HG03196 (cell line): ENCODE data around the gene C14orf132.

Experiments used
- ATAC-seq: cut with Tn5 transposase; IDR thresholded peaks from one replicate; pipeline ENCODE4 v1.9.1; 2021; ENCODE audit not compliant: unreplicated experiment

The C14orf132 gene

DNA sequence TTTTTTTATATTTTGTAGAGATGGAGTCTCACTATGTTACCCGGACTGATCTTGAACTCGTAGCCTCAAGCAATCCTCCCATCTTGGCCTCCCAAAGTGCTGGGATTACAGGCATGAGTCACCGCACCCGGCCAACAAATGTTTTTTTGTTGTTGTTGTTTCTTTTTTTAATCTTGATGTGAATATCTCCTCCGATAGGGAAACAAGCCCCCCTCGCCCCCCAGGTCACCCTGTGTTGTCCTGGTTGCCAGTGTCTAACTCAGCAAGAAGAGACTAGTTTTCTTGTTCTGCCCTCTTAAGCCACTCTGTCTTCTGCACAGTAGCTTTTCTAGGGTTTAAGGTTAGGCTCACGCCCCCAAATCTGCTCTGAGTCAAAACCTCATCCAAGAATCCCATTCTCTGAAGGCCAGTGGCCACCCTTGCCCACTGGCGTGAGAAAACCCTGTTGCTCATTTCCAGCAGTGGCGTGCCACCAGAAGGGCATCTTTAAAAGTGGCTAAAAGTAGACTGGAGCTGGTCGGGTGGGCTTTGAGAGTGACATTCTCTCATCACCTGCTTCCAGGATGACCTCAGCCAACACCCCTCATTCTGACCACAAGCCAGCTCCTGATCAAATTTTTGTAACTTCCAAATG lies 42.7 kb downstream of the C14orf132 start:
- no peak for ATAC-seq

DNA sequence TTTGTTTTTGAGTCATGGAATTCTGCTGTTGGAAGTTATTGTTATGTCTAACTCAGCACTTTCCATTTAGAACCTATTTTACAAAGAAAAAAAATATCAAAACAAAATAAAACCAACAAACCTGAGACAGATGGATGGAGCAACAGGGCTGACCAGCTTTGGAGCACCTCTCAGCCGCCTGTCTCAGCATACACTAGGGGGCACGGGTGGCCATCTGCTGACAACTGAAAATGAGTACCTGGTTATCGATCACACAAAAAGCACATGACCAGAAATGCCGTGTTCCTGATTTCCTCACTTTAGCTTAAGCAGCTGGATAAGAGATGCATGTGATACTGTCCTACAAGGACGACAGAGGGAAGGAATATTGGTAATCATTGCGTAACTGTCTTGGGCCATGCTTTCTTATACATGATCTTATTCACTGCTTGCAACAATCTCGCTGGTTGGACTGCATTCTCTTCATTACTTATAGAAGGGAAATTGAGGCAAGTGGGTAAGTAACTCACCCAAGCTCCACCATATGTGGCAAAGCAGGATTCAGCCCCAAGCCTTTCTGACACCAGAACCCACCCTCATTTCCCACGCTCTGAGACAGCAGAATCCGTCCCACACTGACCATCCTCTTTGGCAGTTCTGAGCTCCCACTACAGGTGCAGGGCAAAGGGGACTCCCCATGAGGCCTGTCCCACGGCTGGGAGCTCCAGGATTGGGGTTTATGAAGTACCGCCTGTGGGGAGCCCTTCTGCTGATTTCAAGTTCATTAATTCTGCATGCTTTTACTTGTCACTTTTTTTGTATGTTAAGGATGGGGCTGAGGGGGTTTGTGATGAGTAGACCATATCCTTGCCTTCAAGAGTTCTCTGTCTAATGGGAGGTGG lies 43.5 kb downstream of the C14orf132 start:
- ATAC-seq: no peak

DNA sequence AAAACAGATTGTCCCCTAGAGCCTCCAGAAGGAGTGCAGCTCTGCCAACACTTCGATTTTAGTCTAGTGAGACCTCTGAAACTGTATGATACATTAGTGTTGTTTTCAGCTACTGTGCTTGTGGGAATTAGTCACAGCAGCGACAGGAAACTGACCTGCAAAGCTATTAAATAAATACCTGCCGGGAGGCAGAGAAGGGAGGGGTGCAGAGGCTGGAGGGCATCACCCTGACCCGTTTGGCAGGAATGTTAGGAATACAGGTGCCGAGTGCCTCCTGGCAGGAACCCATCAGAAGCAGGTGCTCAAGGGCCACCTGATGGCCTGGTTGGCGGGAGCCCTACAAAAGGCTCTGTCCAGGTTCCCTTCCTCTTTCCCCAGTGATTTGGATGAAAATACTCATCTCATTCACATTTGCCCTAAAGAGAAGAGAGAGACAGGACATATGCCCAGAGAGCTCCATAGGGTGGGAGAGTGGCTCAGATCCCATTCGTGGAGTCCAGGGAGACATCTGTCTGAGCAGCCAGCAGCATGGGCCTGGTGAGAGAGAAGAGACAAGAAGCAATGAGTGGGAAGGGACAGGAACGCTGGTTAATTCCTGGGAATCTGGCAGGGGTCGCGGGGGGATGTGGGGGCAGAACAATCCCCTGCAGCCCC lies 44.6 kb downstream of the C14orf132 start:
- ATAC-seq: no peak

DNA sequence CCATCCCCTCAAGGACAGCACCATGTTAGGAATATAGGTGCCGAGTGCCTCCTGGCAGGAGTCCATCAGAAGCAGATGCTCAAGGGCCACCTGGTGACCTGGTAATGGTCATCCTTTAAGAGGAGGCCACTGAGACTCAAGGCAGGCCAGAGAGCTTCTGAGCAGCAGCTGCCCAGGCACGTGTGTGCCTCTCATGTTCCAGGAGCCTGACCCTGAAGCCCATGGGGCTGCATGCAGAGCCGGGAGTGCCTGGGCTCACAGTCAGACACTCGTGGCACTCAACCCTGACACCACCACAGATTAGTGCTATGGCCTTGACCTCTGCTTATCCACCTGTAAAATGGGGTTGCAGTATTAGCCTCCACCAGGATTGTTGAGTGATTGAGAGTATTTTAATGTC lies 45.6 kb downstream of the C14orf132 start:
- no peak for ATAC-seq

DNA sequence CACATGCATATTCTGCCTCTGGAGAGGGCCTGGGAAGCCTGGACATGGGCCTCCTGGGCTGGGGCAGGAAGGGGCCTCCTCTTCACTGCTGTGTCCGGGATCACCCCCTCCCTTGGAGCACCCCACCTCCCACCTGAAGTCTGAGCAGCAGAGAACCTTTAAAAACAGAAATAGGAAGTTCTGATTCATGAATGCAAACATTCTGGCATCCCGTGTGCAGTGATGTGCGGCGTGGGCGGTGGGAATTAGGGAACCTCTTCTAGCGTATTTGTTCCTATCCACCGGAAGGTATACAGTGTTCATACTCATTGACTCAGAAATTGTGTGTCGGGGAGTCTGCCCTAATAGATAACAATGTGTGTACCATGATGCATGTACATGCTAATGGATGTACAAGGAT lies 46.2 kb downstream of the C14orf132 start:
- ATAC-seq: no peak

DNA sequence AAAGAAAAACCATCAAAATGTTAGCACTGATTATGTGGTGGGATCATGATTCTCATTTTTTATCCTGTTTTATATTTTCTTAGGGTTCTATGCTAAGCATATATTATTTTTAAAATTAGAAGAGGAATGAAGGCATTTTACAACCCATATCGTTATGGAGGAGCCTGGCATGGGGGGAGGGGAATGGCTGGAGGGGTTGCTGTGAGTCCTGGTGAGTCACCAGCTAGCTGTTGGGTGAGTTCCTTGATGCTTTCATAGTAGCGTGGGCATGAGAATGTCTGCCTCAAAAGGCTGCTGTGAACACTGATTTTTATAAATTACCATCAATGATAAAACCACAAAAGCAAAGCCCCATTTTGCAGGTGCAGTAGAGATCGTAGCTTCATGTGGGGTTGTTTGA lies 46.9 kb downstream of the C14orf132 start:
- ATAC-seq: no peak

DNA sequence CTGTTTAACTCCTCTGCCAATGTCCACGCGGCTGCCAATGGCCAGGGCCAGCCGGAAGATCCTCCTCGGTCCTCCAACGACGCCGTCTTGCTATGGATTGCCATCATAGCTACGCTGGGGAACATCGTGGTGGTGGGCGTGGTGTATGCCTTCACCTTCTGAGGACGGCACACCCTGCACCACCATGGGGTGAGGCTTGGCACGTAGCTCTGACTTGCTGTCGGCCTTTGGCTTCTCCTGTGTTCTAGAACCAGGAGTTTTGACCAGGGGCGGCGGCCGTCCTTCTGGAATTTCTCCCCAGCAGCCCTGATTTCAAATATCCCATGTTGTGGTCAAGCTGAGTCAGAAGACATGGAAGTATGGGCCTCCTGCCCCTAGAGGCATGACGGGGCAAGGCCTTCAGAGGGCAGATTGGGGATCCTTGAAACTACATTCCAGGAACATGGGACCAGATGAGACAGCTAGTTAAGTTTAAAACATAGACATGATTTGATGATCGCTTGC lies 47.5 kb downstream of the C14orf132 start:
- no peak for ATAC-seq

DNA sequence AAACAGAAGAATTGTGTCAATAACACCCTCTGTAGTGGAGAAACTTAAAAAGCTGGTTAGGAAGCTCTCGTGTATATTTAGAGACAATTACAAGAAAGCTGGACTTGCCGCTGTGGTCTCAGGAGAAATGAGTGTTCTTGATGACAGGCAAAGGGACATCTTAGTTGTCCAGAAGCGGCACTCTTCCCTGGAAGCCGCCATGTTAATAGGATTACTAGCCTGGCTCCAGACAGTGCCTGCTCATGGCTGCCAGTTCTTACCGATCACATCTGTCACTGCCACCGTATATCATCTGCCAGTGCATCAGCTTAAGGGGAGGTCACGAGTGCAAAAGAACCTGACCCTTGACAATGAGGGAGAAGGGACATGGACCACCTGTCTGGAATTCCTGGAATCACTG lies 48.9 kb downstream of the C14orf132 start:
- no peak for ATAC-seq

DNA sequence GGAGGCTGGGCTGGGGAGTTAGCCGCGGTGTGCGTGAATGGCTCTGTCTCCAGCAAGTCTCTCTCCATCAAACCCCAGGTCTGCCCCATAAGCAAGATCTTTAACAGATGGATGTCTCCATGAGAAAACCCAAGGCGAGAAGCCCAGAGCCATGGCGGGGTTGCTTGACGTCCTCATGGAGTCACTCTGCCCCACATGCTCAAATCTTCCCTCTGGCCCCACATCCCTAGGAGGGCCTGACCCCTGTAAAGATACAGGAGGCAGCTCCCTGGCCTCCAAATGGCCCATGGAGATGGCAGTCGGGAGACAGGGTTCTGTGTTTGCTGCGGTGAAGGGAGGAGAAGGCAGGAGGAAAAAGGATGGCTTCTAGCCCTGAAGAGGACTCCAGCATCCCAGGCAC lies 49.3 kb downstream of the C14orf132 start:
- no peak for ATAC-seq

DNA sequence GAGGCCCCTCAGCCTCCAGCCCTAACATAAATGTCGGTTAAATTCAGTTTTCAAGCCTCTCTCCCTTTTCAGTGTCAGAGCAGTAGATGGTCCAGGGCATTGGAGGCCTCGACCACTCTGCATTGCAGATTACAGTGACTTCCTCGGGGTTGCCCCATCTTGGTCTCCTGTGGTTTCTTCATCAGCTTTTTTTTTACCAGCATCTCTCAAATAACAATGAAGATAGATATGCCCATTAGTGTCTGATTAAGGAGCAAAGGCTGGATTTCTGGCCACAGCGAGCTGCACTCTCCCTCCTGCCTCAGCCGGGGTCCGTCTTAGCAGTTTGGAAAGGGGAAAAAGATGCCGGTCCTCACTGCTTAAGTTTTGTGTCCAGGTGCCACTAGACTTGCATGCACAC lies 49.7 kb downstream of the C14orf132 start:
- no peak for ATAC-seq

DNA sequence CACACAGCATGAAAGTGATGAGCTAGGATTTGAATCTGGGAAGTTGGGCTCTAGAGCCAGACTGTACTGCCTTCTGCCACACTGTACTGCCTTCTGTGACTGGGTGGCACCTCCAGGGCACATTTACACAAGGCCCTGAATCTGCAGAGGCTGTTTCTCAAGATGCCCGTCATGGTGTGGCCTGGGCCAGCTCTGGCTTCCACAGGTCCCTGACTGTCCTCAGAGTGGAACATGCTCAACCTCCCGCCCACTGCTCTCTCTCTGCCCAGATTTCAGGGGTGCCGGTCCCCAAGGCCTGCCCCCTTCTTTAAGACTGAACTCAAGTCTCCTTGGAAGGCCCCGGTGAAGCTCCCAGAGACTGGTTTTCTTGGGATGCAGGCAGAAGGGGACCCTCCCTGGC lies 50.2 kb downstream of the C14orf132 start:
- no peak for ATAC-seq

DNA sequence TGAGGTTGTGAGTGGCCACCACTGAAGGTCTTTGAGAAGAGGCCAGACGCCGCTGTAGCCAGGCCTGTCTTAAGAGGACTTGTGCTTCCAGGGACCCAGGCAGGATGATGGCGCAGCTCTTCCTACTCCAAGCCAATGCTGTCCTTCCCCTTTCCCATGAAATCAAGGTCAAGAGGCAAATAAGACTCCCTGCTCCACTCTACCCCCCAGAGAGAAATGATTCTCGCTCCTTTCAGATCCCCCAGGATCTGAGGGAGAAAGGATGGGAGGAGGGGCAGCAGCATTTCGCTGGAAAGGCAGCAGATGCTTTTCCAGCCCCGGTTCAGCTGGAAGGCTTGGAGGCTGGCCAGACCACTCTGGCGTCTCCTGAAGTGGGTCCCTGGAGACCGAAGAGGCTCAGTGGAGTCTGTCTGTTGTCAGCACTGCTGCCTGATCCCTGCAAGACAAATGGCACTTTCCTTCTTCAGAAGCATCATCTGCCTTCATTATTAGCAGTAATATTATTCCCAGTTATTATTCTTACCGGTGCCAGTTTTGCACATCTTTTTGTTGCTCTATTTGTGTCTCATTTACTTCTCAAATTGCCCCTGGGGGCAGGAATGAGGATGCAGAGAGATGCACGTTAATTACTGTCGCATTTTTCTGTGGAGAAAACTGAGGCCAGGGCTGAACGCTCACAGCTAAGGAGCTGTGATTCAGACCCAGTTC lies 51.4 kb downstream of the C14orf132 start:
- ATAC-seq: no peak

DNA sequence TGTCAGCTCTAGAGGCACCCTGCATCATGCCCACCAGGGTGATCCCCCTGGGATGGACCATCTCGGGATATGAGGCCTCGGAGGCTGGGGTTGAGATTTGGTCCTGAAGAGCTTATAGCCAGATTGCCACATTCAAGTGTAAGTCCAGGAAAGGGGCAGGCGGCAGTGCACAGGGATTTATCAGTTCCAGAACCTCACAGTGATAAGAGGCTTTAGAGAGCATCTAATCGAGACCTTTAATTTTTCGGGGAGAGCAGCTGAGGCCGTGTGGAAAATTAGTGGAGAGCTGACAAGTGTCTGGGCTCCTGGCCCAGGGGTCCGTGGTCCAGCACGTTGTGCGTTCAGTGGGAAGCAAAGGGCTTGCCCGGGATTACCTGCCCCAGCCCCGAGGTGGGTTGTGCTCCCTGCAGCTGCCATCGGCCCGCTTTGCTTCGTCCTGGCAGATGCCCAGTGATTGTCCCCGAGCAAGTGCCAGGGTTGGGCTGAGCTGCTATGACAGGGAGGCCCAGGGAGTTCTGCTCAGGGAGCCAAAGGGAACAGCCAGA lies 52.1 kb downstream of the C14orf132 start:
- ATAC-seq: no peak

DNA sequence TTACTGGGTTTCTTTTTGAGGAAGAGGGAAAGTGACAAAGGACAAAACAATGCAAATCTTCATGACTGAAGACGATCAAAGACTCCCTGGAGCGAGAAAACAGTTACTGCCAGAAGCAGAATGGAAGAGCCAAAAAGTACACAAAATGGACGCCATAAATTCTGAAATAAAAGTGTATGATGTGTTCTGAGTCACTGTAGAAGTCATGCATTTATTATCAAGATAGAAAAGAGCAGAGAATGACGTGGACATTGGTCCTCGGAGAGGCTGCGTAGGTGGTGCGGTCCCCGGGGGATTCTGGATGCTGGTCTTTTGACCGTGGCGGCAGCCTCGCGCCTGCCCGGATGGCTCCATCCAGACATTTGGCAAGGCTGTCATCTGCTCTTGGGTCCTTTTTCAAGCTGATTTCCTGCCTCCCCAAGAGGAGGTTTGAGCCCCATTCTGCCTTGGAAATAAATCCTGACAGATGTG lies 52.8 kb downstream of the C14orf132 start:
- ATAC-seq: no peak

DNA sequence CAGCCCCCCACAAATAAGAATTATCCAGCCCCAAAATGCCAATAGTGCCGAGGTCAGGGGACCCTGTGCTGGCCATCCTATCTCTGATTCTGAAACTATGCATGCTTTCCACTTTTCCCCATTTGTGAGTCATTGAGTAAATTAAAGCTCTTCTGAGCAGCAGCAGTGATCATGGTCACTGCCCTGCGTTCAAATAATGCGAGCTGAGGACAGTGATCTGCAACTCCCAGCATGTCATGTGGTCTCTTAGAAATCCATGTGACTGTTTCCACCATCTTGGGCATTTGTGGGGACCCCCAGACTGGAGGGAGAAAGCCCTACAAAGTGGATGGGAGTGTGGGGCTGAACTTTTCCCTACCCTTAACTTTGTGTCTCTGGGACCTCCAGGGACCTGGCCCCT lies 53.8 kb downstream of the C14orf132 start:
- ATAC-seq: no peak

DNA sequence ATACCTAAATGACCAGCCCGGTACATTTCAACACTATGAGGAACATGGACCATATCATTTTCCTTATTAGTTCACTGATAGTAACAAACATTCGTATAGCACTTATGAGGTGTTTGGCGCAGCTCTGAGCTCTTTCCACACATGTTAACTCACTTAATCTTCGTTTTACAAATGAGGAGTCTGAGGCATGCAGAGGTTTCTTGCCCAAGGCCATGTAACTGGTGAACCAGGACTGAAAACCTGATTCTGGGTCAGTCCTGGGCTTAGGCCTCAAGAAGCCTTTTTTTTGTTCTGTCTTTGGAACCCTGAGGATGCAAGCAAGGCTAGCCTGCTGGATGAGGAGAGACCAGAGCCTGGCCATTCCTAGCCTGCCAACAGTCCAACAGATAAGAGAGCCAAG lies 55.0 kb downstream of the C14orf132 start:
- no peak for ATAC-seq

DNA sequence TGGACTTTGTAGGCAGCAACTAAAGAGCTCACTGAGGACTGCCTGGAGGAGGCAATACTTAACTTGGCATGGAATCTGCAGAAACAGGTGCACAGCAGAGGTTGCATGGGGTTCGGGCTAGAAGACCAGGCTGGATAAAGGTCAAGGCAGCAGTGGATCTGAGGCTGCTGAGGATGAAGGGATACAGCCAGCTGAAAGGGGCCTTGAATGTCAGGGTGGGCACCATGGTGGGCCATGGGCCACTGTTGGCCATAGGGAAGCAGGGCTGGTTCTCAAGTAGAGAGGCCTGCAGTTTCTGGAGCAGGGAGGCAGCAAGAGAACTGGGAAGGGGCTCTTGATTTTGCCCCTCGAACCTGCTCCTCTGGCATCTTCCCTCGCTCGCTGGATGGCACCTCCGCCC lies 55.5 kb downstream of the C14orf132 start:
- ATAC-seq: no peak

DNA sequence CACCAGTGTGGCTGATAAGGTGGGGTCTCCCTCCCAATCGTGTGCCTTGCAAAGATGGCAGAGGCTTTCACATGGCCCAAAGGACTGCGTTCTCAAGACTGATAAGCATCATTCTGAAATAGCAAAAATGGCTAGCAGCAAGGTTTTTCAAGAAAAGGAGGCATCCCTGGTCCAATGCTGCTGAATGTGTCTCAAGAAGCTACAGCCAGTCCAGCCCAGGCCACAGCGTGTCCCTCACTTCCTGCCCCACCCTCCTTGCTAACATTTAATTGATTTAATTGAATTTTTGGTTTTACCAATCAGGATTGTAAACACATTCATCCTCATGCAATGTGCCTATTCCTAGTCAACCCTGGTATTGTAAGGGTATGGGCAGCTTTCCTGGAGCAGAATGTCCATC lies 55.9 kb downstream of the C14orf132 start:
- no peak for ATAC-seq

DNA sequence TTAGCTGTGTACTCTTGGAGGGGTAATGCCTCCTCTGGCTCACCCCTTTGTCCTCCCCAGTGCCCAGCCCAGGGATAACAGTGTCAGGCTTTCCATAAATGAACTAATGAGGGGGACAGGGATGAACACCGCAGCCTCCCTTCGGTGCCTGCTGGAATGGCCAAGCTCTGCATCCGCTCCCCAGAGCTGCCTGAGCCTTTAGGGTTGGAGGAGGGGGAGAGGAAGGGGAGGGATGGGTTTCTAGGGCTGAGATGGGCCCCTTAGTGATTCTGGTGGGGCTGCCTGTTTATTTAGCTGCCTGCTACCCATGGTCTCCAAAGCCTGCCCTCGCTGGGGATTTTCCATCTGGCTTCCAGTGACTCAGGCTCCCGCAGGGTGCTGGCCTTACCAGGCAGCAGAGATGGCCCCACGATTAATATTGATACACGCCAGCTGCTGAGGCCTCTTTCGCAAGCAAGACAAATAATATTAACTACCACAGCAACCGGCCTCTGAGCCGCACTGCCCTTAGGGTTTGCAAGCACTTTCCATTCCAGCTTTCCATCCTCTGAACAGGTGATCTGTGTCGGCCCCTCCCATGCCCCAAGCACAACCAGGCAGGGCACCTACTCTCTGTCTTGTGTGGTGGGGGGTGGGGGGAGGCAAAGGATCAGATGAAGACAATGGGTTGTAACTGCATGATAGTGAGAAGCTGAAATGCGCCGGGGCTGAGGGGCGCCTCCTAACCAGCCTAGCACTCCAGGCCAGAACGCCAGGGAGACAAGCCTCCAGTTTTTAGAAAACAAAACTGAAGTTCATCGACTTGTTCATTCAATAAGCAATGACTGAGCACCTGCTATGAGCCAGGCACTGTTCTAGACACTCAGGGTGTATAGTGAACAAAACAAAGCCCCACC lies 56.7 kb downstream of the C14orf132 start:
- ATAC-seq: no peak
